SU-DHL-6 (cell line): ENCODE results near the gene PODNL1.

Experiments
- EZH2phosphoT487 ChIP-seq: fragments of 200-600 bp; sonication (generic), shearing (Covaris generic); conservative IDR thresholded peaks from 2 replicates; pipeline ENCODE4 v1.6.1; 2018; ENCODE audit warnings: mild to moderate bottlenecking, antibody characterized with exemption, low read length, moderate library complexity, mixed read lengths
- TF ChIP-seq, protein P1 (sequence below): fragments of 200-600 bp; sonication (generic); IDR thresholded peaks from one replicate; pipeline ENCODE4 v1.5.1; 2017; ENCODE audit warnings: antibody characterized with exemption, mild to moderate bottlenecking, low read length, moderate library complexity; ENCODE audit not compliant: insufficient read depth, poor library complexity, severe bottlenecking

DNA sequence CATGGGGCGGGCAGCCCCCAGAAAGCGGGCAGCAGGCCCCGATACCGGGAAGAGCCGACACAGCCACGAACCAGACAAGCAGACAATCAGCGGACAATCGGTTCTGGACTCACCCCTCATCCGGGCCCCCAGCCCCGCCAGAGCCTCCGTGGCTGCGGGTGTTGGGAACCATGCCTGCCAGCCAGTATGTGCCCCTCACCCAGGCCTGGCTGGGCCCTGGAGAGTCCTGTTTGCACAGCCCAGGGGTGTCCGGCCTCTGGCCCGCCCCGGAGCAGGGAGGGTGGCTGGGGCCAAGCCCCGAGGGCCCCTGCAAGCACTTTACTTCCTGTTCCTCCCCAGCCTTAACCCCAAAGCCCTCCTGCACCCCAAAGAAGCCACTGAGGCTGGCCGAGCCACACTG is 7.8 kb downstream of the PODNL1 start:
- TF ChIP-seq, protein P1, sequence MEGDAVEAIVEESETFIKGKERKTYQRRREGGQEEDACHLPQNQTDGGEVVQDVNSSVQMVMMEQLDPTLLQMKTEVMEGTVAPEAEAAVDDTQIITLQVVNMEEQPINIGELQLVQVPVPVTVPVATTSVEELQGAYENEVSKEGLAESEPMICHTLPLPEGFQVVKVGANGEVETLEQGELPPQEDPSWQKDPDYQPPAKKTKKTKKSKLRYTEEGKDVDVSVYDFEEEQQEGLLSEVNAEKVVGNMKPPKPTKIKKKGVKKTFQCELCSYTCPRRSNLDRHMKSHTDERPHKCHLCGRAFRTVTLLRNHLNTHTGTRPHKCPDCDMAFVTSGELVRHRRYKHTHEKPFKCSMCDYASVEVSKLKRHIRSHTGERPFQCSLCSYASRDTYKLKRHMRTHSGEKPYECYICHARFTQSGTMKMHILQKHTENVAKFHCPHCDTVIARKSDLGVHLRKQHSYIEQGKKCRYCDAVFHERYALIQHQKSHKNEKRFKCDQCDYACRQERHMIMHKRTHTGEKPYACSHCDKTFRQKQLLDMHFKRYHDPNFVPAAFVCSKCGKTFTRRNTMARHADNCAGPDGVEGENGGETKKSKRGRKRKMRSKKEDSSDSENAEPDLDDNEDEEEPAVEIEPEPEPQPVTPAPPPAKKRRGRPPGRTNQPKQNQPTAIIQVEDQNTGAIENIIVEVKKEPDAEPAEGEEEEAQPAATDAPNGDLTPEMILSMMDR = no peak
- TF ChIP-seq EZH2phosphoT487 = no peak
